HepG2 (cell line): ENCODE measurements around the gene PVR. TPM values are rescaled to one million over a fixed set of nuclear protein-coding genes. Genes with fewer than 3 reads are reported as not detected.
"Not testable (repeated sequence)": the region's sequence is repeated elsewhere in the genome, so short reads cannot be mapped to it uniquely, and the experiment has no call there.

ENCODE experiments used
- ATAC-seq: fragments of 200-7000 bp; cut with Tn5 transposase; 3 replicates; pipeline ENCODE4 v1.9.1; 2020; ENCODE audit warnings: mild to moderate bottlenecking, moderate library complexity
- BruUV-seq: library from RNA; stranded (reverse); fragments of 400-500 nt; replicated peaks from 2 replicates; lab custom pipeline; 2021; lab: Mats Ljungman, UMichigan
- CTCF ChIA-PET: fragments of 300-600 bp; formaldehyde crosslinking; extraction: SDS; loops from one replicate; lab custom pipeline; 2021; ENCODE audit warnings: low total read pairs, inconsistent platforms, low intra/inter-chr PET ratio; lab: Yijun Ruan, JAX
- POLR2A ChIA-PET: fragments of 350-600 bp; sonication (Branson Sonifier 250); formaldehyde crosslinking; loops from one replicate; lab custom pipeline; 2020; ENCODE audit warnings: antibody characterized with exemption, inconsistent platforms; lab: Yijun Ruan, JAX
- DNase-seq: peaks from one replicate; pipeline ENCODE4 v3.0.0-alpha.2; 2015; ENCODE audit warnings: low spot score
- FAIRE-seq: peaks from 3 replicates; lab custom pipeline; 2011; peaks lifted over from hg19 to GRCh38; lab: Jason Lieb, UNC
- H2AFZ ChIP-seq: one replicate; pipeline ENCODE4 v1.6.1; 2011; ENCODE audit warnings: low read length, inconsistent platforms
- H3K27ac ChIP-seq: fragments of 300-600 bp; 3 replicates; pipeline ENCODE4 v1.8.0; 2011; ENCODE audit warnings: mixed run types, mild to moderate bottlenecking, mixed read lengths, low read length, inconsistent platforms; ENCODE audit not compliant: insufficient read depth; ENCODE audit errors: extremely low read length
- H3K27me3 ChIP-seq, 2 experiments: fragments of 200-600 bp in 1 of 2; 2 replicates in 1 of 2; 3 replicates in 1 of 2; pipeline versions ENCODE4 v1.6.0 to v1.8.0; 2011; ENCODE audit warnings: low read length in 2 of 2, mild to moderate bottlenecking in 2 of 2, moderate library complexity in 2 of 2, inconsistent platforms in 1 of 2; ENCODE audit not compliant: insufficient read depth in 2 of 2, control insufficient read depth in 1 of 2
- H3K36me3 ChIP-seq, 2 experiments: fragments of 200-600 bp in 1 of 2; replicated peaks in 1 of 2; 2 replicates in 1 of 2; 3 replicates in 1 of 2; pipeline versions ENCODE4 v1.5.1 to v1.8.0; 2011; ENCODE audit warnings: low read length in 2 of 2, inconsistent platforms in 1 of 2; ENCODE audit not compliant: insufficient read depth in 2 of 2, control insufficient read depth in 1 of 2
- H3K4me1 ChIP-seq: 2 replicates; pipeline ENCODE4 v1.5.1; 2012; ENCODE audit warnings: low read length, inconsistent platforms; ENCODE audit not compliant: insufficient read depth
- H3K4me2 ChIP-seq: 2 replicates; pipeline ENCODE4 v1.6.0; 2011; ENCODE audit warnings: low read depth, low read length, inconsistent platforms
- H3K4me3 ChIP-seq, 3 experiments: fragments of 200-600 bp in 1 of 3; sonication (generic), shearing (Covaris generic) in 1 of 3; replicated peaks in 1 of 3; 2 replicates each; pipeline ENCODE4 v1.5.1; 2011 to 2016; ENCODE audit warnings: low read length in 3 of 3, inconsistent platforms in 2 of 3, low read depth in 2 of 3, mild to moderate bottlenecking in 2 of 3, control low read depth in 1 of 3, mixed read lengths in 1 of 3; ENCODE audit not compliant: insufficient read depth in 1 of 3
- H3K79me2 ChIP-seq: one replicate; pipeline ENCODE4 v1.6.1; 2011; ENCODE audit warnings: low read length, inconsistent platforms; ENCODE audit not compliant: insufficient read depth
- H3K9ac ChIP-seq: 2 replicates; pipeline ENCODE4 v1.6.0; 2011; ENCODE audit warnings: mild to moderate bottlenecking, low read depth, low read length, inconsistent platforms; ENCODE audit not compliant: insufficient read depth
- H3K9me3 ChIP-seq: 2 replicates; pipeline ENCODE4 v1.5.1; 2012; ENCODE audit warnings: mild to moderate bottlenecking, low read length
- H4K20me1 ChIP-seq: 2 replicates; pipeline ENCODE4 v1.6.0; 2011; ENCODE audit warnings: inconsistent platforms, mild to moderate bottlenecking, low read length, moderate library complexity; ENCODE audit not compliant: insufficient read depth
- CHD4 ChIP-seq: fragments of 200-600 bp; sonication (generic); IDR thresholded peaks from 2 replicates; pipeline ENCODE4 v1.7.0; 2017; ENCODE audit warnings: mild to moderate bottlenecking, low read length, borderline replicate concordance
- RAD51 ChIP-seq: fragments of 450-650 bp; IDR thresholded peaks from 2 replicates; pipeline ENCODE4 v1.6.1; 2016; ENCODE audit warnings: borderline replicate concordance
- ZMYM3 ChIP-seq: sonication (generic); formaldehyde crosslinking; IDR thresholded peaks from 2 replicates; pipeline ENCODE4 v1.5.1; 2020; ENCODE audit warnings: mild to moderate bottlenecking, missing genetic modification reagents
- ZNF121 ChIP-seq: sonication (generic); formaldehyde crosslinking; IDR thresholded peaks from 2 replicates; pipeline ENCODE4 v1.5.0; 2020; ENCODE audit warnings: mild to moderate bottlenecking, missing genetic modification reagents
- ZNF629 ChIP-seq: sonication (generic); formaldehyde crosslinking; conservative IDR thresholded peaks from 2 replicates; pipeline ENCODE4 v1.5.0; 2020; ENCODE audit warnings: missing genetic modification reagents
- ZSCAN29 ChIP-seq: sonication (generic); formaldehyde crosslinking; conservative IDR thresholded peaks from 2 replicates; pipeline ENCODE4 v1.4.0; 2020; ENCODE audit warnings: mild to moderate bottlenecking, missing genetic modification reagents
- WGBS: methylation state at CpG from one replicate; pipeline ENCODE4 v1.1.6; 2017; ENCODE audit warnings: low lambda C conversion rate; 5-methylcytosine and 5-hydroxymethylcytosine counted together
- in situ Hi-C: cut with HindIII; loops from 2 replicates; pipeline ENCODE4 v1.10.0; 2017; ENCODE audit warnings: low pct_unique_long_range_greater_than_20kb; ENCODE audit not compliant: extremely low pct_ligation_motif_present
- intact Hi-C: fragments of 100-400 bp; cut with micrococcal nuclease; formaldehyde crosslinking; loops from one replicate; pipeline ENCODE4 v1.10.0; 2022; ENCODE audit not compliant: unreplicated experiment
- polyA plus RNA-seq, 8 experiments: library from polyadenylated mRNA; depleted of rRNA in 3 of 8; stranded (reverse) in 7 of 8; unstranded in 1 of 8; fragments of >200 nt; fragmentation: Illumina TruSeq in 4 of 8; extraction: Trizol in 4 of 8; gene quantifications; 2 replicates each; pipeline versions ENCODE4 v1.2.1 to v1.2.3, GENCODE V29; 2011 to 2016; ENCODE audit warnings: low read depth in 4 of 8, missing spikeins in 1 of 8, mixed read lengths in 1 of 8; ENCODE audit not compliant: insufficient read depth in 1 of 8
- total RNA-seq, 5 experiments: library from RNA; depleted of rRNA; stranded (reverse); fragments of >200 nt; fragmentation: Illumina TruSeq; extraction: Trizol; gene quantifications; 2 replicates each; pipeline ENCODE4 v1.2.3, GENCODE V29; 2016; ENCODE audit warnings: low read depth in 1 of 5

The PVR gene
- total and polyA plus RNA-seq, 2 of the 13 experiments (the other 11 are each of a cell fraction or from before 2014, with no cell fraction given) = 43.4 to 46.6 TPM

- POLR2A ChIA-PET, CTCF ChIA-PET, DNase-seq, H3K4me2 ChIP-seq, intact Hi-C loops, in situ Hi-C loops, H4K20me1 ChIP-seq, H3K79me2 ChIP-seq, H3K27ac ChIP-seq, H3K4me1 ChIP-seq, H3K9me3 ChIP-seq, BruUV-seq, H3K27me3 ChIP-seq, ATAC-seq, H3K36me3 ChIP-seq, H3K4me3 ChIP-seq, FAIRE-seq, H3K9ac ChIP-seq, H2AFZ ChIP-seq: not testable (repeated sequence)
- peak; percentile 59; the same call in 1 of the 2 replicates for TF ChIP-seq ZNF121
- 98% methylated on average over 2 of the region's 2 CpGs for WGBS
Observed at GRCh38 chr19:44670027-44670426, 26.3 kb downstream of the PVR start.

DNA sequence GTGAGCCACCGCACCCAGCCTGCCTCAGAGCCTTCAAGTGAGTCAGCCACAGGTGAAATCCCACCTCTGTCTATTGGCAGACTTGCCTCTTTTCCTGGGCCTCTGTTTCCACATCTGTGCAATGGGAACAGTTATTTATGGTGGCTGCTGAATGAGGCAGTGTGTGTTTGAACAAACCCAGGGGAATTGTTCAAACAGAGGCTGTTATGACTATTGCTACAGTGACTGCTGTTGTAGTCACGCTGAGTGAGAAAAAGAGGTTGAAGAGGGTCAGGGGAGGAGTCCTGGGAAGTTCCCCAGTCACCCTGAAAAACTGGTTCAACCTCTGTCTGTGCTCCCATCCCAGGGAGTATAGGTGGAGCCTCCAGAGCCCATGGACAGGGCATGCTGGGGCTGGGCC lies 27.7 kb downstream of the PVR start, which contains the start of gene CEACAM19:
CEACAM19 (plus strand) TSS at position 83 of the 400 bp plus-strand sequence. CDS start 450 bp downstream, outside the sequence.
- Histone ChIP-seq H3K4me2 (no peak within 1 kb of the TSS), H4K20me1 (no peaks in the 10 kb centered on the region), H2AFZ (no peak within 1 kb of the TSS), H3K36me3 (no peaks in the 10 kb centered on the region), H3K27me3 (no peaks in the 10 kb centered on the region), H3K79me2 (no peaks in the 10 kb centered on the region), H3K9me3 (no peaks in the 10 kb centered on the region), H3K4me1 (peaks cover 7% of the 10 kb centered on the region), H3K9ac (no peak within 1 kb of the TSS), H3K27ac (no peak within 1 kb of the TSS), H3K4me3 (no peak within 1 kb of the TSS)
- TF ChIP-seq ZNF629 (CRISPR knock-in tag) (peak; percentile 92), CHD4 (0 out of 2 replicates have a peak, but pooled peaks have one; percentile 37), ZSCAN29 (CRISPR knock-in tag) (no peak), ZMYM3 (CRISPR knock-in tag) (peak; percentile 57; the same call in 1 of the 2 replicates), RAD51 (no peak)
- ATAC-seq (no peak), DNase-seq (no peak), FAIRE-seq (no peak)
- in situ Hi-C loops (no loop called here), intact Hi-C loops (no loop called here)
- POLR2A ChIA-PET = no interaction called here
- 75% methylated on average over 2 of the region's 2 CpGs for whole genome bisulfite sequencing
- BruUV-seq = no TSS peak
- CTCF ChIA-PET = no interaction called here
